ENCODE results near the gene STOM.

The STOM gene

DNA sequence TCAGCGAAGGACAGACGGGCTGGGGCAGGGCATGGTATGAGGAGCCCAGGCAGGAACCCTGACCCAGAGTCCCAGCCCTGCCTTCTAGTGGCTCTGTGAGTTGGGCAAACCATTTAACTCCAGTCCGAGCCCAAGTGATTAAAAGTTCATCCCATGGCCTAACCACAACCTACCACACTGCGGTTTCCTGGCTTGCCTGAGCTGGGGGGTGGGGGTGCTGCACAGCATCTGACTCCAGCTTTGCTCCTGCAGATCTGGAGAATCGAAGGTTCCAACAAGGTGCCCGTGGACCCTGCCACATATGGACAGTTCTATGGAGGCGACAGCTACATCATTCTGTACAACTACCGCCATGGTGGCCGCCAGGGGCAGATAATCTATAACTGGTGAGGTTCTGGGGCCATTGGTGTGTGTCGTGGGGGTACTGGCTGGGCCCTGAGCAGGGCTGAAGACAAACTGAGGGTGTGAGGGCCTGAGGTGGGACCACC, 49.0 kb downstream of the STOM start:
- no peak for DNase-seq (ENCODE audit: low read depth)

DNA sequence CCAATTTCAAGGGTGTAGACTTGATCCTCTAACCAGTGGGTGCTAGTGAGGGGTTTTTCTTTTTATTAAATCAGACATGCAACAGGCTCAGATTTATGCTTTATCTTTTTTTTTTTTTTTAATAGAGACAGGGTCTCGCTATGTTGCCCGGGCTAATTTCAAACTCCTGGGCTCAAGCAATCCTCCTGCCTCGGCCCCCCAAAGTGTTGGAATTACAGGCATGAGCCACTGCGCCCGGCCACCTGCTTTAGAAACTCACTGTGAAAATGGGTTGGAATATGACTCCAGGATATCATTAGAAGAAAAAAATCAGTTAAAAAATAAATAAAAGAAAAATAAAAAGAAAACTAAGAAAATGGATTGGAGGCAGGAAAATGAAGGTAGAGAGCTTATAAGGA, 50.7 kb downstream of the STOM start:
- DNase-seq (ENCODE audit: low read depth) = no peak

GRCh38 chr9:121318631-121319382, 51.2 kb downstream of the STOM start:
- DNase-seq (ENCODE audit: low read depth) = no peak

GRCh38 chr9:121317737-121318630, 52.1 kb downstream of the STOM start:
- DNase-seq (ENCODE audit: low read depth) = no peak

DNA sequence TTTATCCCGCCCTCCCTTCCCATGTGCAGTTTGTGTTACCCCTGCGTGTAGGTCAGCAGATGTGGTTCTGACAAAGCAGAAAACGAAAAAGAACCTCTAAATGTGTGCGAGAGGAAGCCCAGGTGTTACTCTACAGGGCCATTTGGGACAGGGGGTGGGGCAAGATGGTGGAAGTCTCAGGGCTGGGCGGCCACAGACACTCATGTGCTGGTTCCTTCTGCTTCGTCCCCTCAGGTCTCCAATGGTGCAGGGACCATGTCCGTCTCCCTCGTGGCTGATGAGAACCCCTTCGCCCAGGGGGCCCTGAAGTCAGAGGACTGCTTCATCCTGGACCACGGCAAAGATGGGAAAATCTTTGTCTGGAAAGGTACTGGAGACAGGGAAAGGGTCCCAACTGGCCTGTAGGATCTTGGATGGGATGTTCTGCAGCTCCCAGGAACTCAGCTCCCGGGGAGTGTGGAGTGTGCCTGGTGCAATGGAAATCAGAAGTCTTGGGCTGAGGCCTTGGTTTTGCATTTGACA, 53.1 kb downstream of the STOM start:
- no peak for DNase-seq (ENCODE audit: low read depth)

GRCh38 chr9:121316378-121316777, 53.7 kb downstream of the STOM start:
- DNase-seq (ENCODE audit: low read depth) = no peak

- DNase-seq (ENCODE audit: low read depth) = no peak
Measured at GRCh38 chr9:121313458-121314152, 56.4 kb downstream of the STOM start.

DNA sequence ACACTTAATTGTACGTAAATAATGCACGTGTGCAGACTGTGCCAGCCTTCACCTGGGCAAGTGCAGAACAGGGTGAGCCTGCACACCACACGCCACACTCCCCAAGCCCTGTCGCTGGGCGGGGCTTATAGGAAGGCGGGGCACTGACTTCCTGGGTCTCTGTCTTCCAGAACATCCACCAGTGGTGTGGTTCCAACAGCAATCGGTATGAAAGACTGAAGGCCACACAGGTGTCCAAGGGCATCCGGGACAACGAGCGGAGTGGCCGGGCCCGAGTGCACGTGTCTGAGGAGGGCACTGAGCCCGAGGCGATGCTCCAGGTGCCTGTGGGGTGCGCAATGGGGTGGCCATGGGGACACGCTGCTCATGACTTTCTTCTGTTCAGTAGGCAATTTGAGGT, 57.9 kb downstream of the STOM start:
- DNase-seq (ENCODE audit: low read depth) = no peak

DNA sequence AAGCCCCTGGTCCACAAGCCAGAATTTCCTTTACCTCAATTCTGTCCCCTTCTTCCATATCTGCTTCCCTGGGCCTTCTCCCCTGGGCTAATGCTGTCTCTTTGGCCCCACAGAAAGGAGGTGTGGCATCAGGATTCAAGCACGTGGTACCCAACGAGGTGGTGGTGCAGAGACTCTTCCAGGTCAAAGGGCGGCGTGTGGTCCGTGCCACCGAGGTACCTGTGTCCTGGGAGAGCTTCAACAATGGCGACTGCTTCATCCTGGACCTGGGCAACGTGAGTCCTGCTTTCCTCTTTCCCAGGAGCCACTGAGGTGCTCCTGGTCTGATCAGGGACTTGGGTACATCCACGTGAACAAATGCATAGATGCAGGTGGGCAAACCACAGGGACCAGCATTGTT, 59.5 kb downstream of the STOM start:
- no peak for DNase-seq (ENCODE audit: low read depth)

- DNase-seq (ENCODE audit: low read depth) = no peak
Measured at GRCh38 chr9:121309833-121310425, 60.1 kb downstream of the STOM start.

DNA sequence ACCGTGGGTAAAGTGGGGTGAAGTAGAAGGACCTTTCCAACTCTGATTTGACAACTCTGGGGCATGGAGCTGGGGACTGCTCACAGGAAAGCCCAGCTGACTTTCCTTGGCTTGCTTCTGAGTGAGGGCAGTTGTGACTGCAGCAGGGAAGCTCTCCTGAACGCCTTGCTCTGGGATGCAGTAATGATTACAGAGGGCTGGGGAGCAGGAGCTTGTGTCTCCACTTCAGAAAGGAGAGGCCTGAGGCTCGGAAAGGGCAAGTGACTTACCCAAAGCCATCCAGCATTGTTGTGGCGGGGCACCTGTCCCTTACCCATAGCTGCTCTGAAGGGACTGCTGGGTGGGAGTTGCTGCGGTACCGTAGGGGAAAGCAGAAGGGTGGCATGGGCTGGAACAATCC, 60.9 kb downstream of the STOM start:
- no peak for DNase-seq (ENCODE audit: low read depth)

- DNase-seq (ENCODE audit: low read depth) = no peak
Measured at GRCh38 chr9:121308765-121309164, 61.3 kb downstream of the STOM start.

- DNase-seq (ENCODE audit: low read depth) = no peak
Measured at GRCh38 chr9:121307976-121308375, 62.1 kb downstream of the STOM start.

GRCh38 chr9:121305269-121305994, 64.6 kb downstream of the STOM start:
- DNase-seq (ENCODE audit: low read depth) = no peak

DNA sequence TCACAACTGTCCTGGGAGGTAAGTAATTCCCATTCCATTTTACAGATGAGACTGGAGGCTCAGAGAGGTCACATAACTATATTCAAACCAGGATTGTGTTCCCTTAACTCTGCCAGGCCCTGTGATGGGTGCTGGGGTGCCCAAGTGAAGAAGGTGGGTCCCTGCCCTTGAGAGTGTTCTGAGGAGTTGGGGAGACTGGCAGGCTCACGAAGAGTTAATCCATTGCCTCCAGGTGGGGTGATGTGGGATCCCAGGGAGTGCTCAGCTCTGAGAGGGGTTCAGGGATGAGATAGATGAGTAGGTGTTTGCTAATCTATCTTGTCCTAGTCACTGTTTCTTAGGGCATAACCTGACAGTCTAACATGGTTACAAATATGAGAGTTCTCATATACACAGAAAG, 65.3 kb downstream of the STOM start:
- DNase-seq (ENCODE audit: low read depth) = no peak

DNA sequence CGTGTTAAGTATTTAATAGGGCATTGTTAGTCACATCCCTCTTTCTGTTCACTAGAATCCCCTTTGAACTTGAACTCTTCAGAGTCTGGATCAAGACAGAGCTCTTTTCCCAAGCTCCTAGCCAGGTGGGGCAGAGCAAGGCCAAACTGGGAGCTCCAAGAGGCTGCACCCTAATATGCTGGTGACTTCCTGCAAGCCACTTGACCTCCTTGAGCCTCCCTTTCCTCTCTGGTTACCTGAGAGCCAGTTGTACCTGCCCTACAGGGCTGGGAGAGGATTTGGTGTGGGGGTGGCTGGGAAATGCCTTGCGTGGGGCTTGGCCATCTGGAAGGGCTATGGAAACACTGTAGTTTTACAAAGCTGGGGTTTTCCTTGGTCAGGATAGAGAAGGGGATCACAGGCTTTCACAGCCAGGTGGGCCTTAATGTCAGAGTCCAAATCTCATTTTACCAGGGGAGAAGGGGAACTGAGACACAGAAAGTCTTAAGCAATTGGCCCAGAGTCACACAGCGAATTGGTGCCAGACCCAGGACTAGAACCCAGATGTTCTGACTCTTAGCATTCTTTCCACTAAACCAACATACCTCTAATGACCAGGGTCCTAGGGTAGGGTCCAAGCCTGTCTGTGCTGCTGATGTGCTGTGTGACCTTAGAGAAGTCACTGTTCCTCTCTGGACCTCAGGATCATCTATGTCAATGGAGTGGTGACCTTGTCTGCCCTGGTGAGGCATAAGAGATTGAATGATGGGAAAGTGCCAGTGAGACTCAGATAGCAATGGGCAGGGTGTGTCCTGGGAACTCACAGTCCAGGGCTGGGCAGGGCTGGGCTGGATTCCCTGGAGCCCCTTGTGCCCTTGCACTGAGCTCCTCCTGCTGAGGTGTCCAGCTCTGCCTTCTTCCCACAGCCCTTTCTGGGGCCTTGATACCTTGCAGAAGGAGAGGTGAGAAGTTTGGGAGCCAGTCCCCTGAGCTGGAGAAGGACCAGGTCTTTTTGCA, 66.3 kb downstream of the STOM start:
- DNase-seq (ENCODE audit: low read depth) = no peak

DNA sequence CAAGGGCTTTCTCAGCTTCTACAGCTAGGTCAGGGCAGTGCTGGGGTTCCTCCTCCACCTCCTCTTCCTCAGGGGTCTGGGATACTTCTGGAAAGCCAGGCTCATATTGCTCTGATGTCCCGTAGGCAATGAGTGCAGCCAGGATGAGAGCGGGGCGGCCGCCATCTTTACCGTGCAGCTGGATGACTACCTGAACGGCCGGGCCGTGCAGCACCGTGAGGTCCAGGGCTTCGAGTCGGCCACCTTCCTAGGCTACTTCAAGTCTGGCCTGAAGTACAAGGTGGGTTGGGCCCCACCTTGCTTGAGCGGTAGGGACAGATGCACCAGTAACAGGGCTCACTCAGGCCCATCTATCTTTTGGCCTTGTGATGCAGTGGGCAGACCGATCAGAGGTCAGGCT, 67.3 kb downstream of the STOM start:
- DNase-seq (ENCODE audit: low read depth) = no peak

- no peak for DNase-seq (ENCODE audit: low read depth)
Measured at GRCh38 chr9:121302341-121302740, 67.7 kb downstream of the STOM start.

GRCh38 chr9:121301881-121302286, 68.2 kb downstream of the STOM start:
- no peak for DNase-seq (ENCODE audit: low read depth)
